MM.1S (cell line): ENCODE data around the gene CHAF1A.

Experiments
- EZH2 ChIP-seq: fragments of 300-600 bp; sonication (generic); optimal IDR thresholded peaks from 2 replicates; pipeline ENCODE3; 2017; ENCODE audit warnings: low read depth, mild to moderate bottlenecking, antibody characterized with exemption, low read length, mixed read lengths
- TF ChIP-seq, protein P1 (sequence below): fragments of 300-600 bp; sonication (generic); IDR thresholded peaks from 2 replicates; pipeline ENCODE4 v1.5.1; 2016; ENCODE audit warnings: antibody characterized with exemption, low read length, mixed read lengths

DNA sequence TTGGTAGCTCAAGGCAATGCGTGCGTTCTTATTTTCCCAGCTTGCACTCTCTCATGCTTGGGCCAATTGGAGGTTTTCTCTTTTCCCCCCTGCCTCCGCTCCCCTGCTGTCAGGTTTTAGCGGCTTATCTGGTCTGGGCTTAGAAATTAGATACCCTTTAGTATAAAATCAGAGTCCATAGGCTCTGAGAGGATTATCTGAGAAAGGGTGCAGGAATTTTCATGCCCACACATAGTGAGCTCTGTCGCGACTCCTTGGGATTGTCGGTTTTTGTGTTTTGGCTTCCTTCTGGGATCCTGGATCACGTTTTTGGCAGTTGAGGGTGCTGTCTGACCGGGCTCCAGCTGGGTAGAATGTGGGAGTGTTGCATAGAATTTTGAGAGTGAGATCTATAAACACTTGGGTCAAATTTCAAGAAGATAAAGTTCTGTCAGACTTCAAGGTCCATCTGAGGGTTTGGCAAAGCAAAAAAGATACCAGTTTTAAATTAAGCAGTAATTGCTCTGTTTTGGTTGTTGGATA, 12.4 kb downstream of the CHAF1A start:
- TF ChIP-seq, protein P1, sequence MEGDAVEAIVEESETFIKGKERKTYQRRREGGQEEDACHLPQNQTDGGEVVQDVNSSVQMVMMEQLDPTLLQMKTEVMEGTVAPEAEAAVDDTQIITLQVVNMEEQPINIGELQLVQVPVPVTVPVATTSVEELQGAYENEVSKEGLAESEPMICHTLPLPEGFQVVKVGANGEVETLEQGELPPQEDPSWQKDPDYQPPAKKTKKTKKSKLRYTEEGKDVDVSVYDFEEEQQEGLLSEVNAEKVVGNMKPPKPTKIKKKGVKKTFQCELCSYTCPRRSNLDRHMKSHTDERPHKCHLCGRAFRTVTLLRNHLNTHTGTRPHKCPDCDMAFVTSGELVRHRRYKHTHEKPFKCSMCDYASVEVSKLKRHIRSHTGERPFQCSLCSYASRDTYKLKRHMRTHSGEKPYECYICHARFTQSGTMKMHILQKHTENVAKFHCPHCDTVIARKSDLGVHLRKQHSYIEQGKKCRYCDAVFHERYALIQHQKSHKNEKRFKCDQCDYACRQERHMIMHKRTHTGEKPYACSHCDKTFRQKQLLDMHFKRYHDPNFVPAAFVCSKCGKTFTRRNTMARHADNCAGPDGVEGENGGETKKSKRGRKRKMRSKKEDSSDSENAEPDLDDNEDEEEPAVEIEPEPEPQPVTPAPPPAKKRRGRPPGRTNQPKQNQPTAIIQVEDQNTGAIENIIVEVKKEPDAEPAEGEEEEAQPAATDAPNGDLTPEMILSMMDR, result no peak
- no peak for TF ChIP-seq EZH2
